HepG2 (cell line): ENCODE results near the gene PAQR7. TPM values are rescaled to one million over a fixed set of nuclear protein-coding genes. Genes with fewer than 3 reads are reported as not detected.

ENCODE experiments used
- HMG20B ChIP-seq: conservative IDR thresholded peaks from 2 replicates; pipeline ENCODE4 v1.6.1; 2016; ENCODE audit warnings: missing genetic modification reagents, missing compliant biosample characterization
- KMT2A ChIP-seq: sonication (generic); formaldehyde crosslinking; IDR thresholded peaks from 2 replicates; pipeline ENCODE4 v1.4.0; 2020; ENCODE audit warnings: missing genetic modification reagents
- RFXAP ChIP-seq: sonication (generic); formaldehyde crosslinking; IDR thresholded peaks from 2 replicates; pipeline ENCODE4 v1.4.0; 2020; ENCODE audit warnings: missing genetic modification reagents, borderline replicate concordance
- SNRNP70 ChIP-seq: fragments of 200-400 bp; formaldehyde crosslinking; IDR thresholded peaks from 2 replicates; pipeline ENCODE4 v1.6.1; 2017; ENCODE audit warnings: mild to moderate bottlenecking, low read depth, low read length, moderate library complexity
- THAP11 ChIP-seq: IDR thresholded peaks from 2 replicates; pipeline ENCODE4 v1.6.1; 2016; ENCODE audit warnings: missing biosample characterization, missing genetic modification reagents
- ZNF101 ChIP-seq: sonication (generic); formaldehyde crosslinking; IDR thresholded peaks from 2 replicates; pipeline ENCODE4 v1.4.0; 2020; ENCODE audit warnings: mild to moderate bottlenecking, low read depth, missing genetic modification reagents, borderline replicate concordance
- ZNF670 ChIP-seq: sonication (generic); formaldehyde crosslinking; IDR thresholded peaks from 2 replicates; pipeline ENCODE4 v1.8.0; 2022; ENCODE audit warnings: mild to moderate bottlenecking, missing genetic modification reagents, borderline replicate concordance
- ZNF672 ChIP-seq: sonication (generic); formaldehyde crosslinking; IDR thresholded peaks from 2 replicates; pipeline ENCODE4 v1.8.1; 2022; ENCODE audit warnings: missing genetic modification reagents
- ZNF883 ChIP-seq: sonication (generic); formaldehyde crosslinking; IDR thresholded peaks from 2 replicates; pipeline ENCODE4 v1.5.1; 2020; ENCODE audit warnings: mild to moderate bottlenecking, missing genetic modification reagents; ENCODE audit errors: not compliant biosample characterization
- polyA plus RNA-seq, 8 experiments: library from polyadenylated mRNA; depleted of rRNA in 3 of 8; stranded (reverse) in 7 of 8; unstranded in 1 of 8; fragments of >200 nt; fragmentation: Illumina TruSeq in 4 of 8; extraction: Trizol in 4 of 8; gene quantifications; 2 replicates each; pipeline versions ENCODE4 v1.2.1 to v1.2.3, GENCODE V29; 2011 to 2016; ENCODE audit warnings: low read depth in 4 of 8, missing spikeins in 1 of 8, mixed read lengths in 1 of 8; ENCODE audit not compliant: insufficient read depth in 1 of 8
- total RNA-seq, 5 experiments: library from RNA; depleted of rRNA; stranded (reverse); fragments of >200 nt; fragmentation: Illumina TruSeq; extraction: Trizol; gene quantifications; 2 replicates each; pipeline ENCODE4 v1.2.3, GENCODE V29; 2016; ENCODE audit warnings: low read depth in 1 of 5
- TF ChIP-seq, protein P1 (sequence below): sonication (generic); formaldehyde crosslinking; IDR thresholded peaks from 2 replicates; pipeline ENCODE4 v1.9.0; 2021; ENCODE audit warnings: missing genetic modification reagents, borderline replicate concordance
- TF ChIP-seq, protein P2 (sequence below): sonication (generic); formaldehyde crosslinking; IDR thresholded peaks from 2 replicates; pipeline ENCODE4 v1.5.1; 2020; ENCODE audit warnings: mild to moderate bottlenecking, missing genetic modification reagents, borderline replicate concordance
- TF ChIP-seq, protein P3 (sequence below): sonication (generic); formaldehyde crosslinking; IDR thresholded peaks from 2 replicates; pipeline ENCODE4 v1.5.1; 2020; ENCODE audit warnings: mild to moderate bottlenecking, missing genetic modification reagents, moderate library complexity
- TF ChIP-seq, protein P4 (sequence below): IDR thresholded peaks from 2 replicates; pipeline ENCODE4 v1.6.1; 2016; ENCODE audit warnings: missing compliant biosample characterization, missing genetic modification reagents, borderline replicate concordance

PAQR7 gene
- total and polyA plus RNA-seq, 2 of the 13 experiments (the other 11 are each of a cell fraction or from before 2014, with no cell fraction given) = 13.2 to 16.6 TPM

DNA sequence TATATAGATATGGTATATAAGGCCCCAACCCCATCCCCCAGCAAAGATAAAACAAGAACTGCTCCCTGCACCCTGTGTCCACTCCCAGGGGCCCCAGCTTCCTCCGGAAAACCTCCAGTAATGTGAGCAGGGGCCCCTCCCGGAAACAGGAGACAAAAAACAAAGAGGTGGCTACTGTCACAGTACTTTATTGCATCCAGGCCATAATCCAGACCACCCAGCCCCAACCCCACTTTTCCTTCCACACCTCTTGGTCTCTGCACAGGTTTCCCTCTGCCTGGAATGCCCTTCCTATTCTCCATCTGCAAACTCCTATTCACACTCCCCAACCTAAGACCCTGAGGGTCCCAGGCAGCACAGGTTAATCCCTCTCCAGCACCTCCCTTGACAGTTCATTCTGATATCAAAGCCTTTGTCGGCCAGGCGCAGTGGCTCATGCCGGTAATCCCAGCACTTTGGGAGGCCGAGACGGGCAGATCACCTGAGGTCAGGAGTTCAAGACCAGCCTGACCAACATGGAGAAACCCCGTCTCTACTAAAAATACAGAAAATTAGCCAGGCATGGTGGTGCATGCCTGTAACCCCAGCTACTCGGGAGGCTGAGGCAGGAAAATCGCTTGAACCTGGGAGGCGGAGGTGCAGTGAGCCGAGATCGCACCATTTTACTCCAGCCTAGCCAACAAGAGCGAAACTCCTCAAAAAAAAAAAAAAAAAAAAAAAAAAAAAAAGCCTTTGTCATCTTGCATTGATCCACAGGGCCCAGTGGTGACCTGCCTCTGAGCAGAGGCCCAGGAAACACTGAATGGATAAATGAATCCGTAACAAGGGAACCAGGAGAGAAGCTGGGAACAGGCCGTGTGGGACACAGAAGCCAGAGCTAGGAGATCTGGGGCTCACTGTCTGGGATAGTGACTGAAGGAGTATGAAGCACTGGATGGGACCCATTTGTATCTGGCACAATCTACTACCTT lies 13.9 kb downstream of the PAQR7 start (continued):
- TF ChIP-seq, protein P1, sequence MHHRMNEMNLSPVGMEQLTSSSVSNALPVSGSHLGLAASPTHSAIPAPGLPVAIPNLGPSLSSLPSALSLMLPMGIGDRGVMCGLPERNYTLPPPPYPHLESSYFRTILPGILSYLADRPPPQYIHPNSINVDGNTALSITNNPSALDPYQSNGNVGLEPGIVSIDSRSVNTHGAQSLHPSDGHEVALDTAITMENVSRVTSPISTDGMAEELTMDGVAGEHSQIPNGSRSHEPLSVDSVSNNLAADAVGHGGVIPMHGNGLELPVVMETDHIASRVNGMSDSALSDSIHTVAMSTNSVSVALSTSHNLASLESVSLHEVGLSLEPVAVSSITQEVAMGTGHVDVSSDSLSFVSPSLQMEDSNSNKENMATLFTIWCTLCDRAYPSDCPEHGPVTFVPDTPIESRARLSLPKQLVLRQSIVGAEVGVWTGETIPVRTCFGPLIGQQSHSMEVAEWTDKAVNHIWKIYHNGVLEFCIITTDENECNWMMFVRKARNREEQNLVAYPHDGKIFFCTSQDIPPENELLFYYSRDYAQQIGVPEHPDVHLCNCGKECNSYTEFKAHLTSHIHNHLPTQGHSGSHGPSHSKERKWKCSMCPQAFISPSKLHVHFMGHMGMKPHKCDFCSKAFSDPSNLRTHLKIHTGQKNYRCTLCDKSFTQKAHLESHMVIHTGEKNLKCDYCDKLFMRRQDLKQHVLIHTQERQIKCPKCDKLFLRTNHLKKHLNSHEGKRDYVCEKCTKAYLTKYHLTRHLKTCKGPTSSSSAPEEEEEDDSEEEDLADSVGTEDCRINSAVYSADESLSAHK (CRISPR knock-in tag) = no peak
- TF ChIP-seq RFXAP (CRISPR knock-in tag) = 0 out of 2 replicates have a peak, but pooled peaks have one; percentile 28
- TF ChIP-seq ZNF670 = no peak; the same call in 1 of the 2 replicates
- TF ChIP-seq THAP11 (CRISPR knock-in tag) = peak; percentile 69; the same call in 1 of the 2 replicates
- no peak for TF ChIP-seq SNRNP70
- peak; percentile 5; the same call in 1 of the 2 replicates for TF ChIP-seq HMG20B
- TF ChIP-seq KMT2A = no peak
- TF ChIP-seq, protein P2, sequence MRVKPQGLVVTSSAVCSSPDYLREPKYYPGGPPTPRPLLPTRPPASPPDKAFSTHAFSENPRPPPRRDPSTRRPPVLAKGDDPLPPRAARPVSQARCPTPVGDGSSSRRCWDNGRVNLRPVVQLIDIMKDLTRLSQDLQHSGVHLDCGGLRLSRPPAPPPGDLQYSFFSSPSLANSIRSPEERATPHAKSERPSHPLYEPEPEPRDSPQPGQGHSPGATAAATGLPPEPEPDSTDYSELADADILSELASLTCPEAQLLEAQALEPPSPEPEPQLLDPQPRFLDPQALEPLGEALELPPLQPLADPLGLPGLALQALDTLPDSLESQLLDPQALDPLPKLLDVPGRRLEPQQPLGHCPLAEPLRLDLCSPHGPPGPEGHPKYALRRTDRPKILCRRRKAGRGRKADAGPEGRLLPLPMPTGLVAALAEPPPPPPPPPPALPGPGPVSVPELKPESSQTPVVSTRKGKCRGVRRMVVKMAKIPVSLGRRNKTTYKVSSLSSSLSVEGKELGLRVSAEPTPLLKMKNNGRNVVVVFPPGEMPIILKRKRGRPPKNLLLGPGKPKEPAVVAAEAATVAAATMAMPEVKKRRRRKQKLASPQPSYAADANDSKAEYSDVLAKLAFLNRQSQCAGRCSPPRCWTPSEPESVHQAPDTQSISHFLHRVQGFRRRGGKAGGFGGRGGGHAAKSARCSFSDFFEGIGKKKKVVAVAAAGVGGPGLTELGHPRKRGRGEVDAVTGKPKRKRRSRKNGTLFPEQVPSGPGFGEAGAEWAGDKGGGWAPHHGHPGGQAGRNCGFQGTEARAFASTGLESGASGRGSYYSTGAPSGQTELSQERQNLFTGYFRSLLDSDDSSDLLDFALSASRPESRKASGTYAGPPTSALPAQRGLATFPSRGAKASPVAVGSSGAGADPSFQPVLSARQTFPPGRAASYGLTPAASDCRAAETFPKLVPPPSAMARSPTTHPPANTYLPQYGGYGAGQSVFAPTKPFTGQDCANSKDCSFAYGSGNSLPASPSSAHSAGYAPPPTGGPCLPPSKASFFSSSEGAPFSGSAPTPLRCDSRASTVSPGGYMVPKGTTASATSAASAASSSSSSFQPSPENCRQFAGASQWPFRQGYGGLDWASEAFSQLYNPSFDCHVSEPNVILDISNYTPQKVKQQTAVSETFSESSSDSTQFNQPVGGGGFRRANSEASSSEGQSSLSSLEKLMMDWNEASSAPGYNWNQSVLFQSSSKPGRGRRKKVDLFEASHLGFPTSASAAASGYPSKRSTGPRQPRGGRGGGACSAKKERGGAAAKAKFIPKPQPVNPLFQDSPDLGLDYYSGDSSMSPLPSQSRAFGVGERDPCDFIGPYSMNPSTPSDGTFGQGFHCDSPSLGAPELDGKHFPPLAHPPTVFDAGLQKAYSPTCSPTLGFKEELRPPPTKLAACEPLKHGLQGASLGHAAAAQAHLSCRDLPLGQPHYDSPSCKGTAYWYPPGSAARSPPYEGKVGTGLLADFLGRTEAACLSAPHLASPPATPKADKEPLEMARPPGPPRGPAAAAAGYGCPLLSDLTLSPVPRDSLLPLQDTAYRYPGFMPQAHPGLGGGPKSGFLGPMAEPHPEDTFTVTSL (CRISPR knock-in tag) = peak; percentile 48; the same call in 1 of the 2 replicates
- no peak for TF ChIP-seq ZNF883 (CRISPR knock-in tag)
- TF ChIP-seq, protein P3, sequence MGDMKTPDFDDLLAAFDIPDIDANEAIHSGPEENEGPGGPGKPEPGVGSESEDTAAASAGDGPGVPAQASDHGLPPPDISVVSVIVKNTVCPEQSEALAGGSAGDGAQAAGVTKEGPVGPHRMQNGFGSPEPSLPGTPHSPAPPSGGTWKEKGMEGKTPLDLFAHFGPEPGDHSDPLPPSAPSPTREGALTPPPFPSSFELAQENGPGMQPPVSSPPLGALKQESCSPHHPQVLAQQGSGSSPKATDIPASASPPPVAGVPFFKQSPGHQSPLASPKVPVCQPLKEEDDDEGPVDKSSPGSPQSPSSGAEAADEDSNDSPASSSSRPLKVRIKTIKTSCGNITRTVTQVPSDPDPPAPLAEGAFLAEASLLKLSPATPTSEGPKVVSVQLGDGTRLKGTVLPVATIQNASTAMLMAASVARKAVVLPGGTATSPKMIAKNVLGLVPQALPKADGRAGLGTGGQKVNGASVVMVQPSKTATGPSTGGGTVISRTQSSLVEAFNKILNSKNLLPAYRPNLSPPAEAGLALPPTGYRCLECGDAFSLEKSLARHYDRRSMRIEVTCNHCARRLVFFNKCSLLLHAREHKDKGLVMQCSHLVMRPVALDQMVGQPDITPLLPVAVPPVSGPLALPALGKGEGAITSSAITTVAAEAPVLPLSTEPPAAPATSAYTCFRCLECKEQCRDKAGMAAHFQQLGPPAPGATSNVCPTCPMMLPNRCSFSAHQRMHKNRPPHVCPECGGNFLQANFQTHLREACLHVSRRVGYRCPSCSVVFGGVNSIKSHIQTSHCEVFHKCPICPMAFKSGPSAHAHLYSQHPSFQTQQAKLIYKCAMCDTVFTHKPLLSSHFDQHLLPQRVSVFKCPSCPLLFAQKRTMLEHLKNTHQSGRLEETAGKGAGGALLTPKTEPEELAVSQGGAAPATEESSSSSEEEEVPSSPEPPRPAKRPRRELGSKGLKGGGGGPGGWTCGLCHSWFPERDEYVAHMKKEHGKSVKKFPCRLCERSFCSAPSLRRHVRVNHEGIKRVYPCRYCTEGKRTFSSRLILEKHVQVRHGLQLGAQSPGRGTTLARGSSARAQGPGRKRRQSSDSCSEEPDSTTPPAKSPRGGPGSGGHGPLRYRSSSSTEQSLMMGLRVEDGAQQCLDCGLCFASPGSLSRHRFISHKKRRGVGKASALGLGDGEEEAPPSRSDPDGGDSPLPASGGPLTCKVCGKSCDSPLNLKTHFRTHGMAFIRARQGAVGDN (CRISPR knock-in tag) = peak; percentile 46; the same call in 1 of the 2 replicates
- TF ChIP-seq ZNF672 (CRISPR knock-in tag) = no peak
- no peak for TF ChIP-seq ZNF101
- TF ChIP-seq, protein P4, sequence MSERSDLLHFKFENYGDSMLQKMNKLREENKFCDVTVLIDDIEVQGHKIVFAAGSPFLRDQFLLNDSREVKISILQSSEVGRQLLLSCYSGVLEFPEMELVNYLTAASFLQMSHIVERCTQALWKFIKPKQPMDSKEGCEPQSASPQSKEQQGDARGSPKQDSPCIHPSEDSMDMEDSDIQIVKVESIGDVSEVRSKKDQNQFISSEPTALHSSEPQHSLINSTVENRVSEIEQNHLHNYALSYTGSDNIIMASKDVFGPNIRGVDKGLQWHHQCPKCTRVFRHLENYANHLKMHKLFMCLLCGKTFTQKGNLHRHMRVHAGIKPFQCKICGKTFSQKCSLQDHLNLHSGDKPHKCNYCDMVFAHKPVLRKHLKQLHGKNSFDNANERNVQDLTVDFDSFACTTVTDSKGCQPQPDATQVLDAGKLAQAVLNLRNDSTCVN (CRISPR knock-in tag) = no peak
